ENCODE results near the gene CAPN13.

DNA sequence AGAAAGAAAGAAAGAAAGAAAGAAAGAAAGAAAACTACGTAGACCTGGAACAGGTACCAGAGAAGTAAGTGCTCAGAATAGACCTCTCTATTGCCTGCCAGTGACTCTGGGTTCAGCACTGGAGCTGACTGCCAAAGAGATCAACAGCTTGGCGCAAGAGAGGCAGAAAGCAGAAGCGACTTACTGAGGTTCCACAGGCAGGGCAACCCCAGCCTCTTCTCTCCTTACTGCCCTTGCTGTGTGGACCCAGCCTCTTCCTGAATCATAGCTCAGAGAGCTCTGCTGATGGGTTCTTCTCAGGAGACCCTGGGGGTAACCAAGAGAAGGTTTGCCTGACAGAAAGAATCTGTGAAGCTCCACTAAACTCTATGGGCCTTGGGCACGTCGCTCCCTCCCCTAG lies 7.1 kb downstream of the CAPN13 start:
- TF ChIP-seq, protein P1, sequence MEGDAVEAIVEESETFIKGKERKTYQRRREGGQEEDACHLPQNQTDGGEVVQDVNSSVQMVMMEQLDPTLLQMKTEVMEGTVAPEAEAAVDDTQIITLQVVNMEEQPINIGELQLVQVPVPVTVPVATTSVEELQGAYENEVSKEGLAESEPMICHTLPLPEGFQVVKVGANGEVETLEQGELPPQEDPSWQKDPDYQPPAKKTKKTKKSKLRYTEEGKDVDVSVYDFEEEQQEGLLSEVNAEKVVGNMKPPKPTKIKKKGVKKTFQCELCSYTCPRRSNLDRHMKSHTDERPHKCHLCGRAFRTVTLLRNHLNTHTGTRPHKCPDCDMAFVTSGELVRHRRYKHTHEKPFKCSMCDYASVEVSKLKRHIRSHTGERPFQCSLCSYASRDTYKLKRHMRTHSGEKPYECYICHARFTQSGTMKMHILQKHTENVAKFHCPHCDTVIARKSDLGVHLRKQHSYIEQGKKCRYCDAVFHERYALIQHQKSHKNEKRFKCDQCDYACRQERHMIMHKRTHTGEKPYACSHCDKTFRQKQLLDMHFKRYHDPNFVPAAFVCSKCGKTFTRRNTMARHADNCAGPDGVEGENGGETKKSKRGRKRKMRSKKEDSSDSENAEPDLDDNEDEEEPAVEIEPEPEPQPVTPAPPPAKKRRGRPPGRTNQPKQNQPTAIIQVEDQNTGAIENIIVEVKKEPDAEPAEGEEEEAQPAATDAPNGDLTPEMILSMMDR (IDR thresholded peaks at IDR 0.05) = no peak
- TF ChIP-seq POLR2A (IDR thresholded peaks at IDR 0.05) = no peak

Measured in testis (tissue), 2 donors.